ENCODE data around the gene DLGAP3.

Gene DLGAP3

GRCh38 chr1:34867415-34867814 lies 62.0 kb downstream of the DLGAP3 start:
- DNase-seq (ENCODE audit: low read depth, low spot score): no peak

- DNase-seq (ENCODE audit: low read depth, low spot score): no peak
Measured at GRCh38 chr1:34866762-34867109, 62.7 kb downstream of the DLGAP3 start.

GRCh38 chr1:34865981-34866761 lies 63.3 kb downstream of the DLGAP3 start:
- peak; percentile 91 for DNase-seq (ENCODE audit: low read depth, low spot score)

GRCh38 chr1:34865573-34865972 lies 63.9 kb downstream of the DLGAP3 start:
- DNase-seq (ENCODE audit: low read depth, low spot score): no peak

GRCh38 chr1:34864759-34865158 lies 64.7 kb downstream of the DLGAP3 start:
- no peak for DNase-seq (ENCODE audit: low read depth, low spot score)

GRCh38 chr1:34863501-34863900 lies 65.9 kb downstream of the DLGAP3 start:
- DNase-seq (ENCODE audit: low read depth, low spot score): no peak

GRCh38 chr1:34859446-34860200 lies 69.8 kb downstream of the DLGAP3 start, which contains the start of gene SMIM12:
TSS of gene SMIM12 (minus strand) at chr1:34859749. CDS start at chr1:34855977, 3,772 bp downstream.
- DNase-seq (ENCODE audit: low read depth, low spot score): peak; percentile 91

GRCh38 chr1:34858901-34859445 lies 70.5 kb downstream of the DLGAP3 start:
- DNase-seq (ENCODE audit: low read depth, low spot score): no peak

GRCh38 chr1:34856697-34857096 lies 72.8 kb downstream of the DLGAP3 start:
- no peak for DNase-seq (ENCODE audit: low read depth, low spot score)

GRCh38 chr1:34852677-34853217 lies 76.7 kb downstream of the DLGAP3 start:
- DNase-seq (ENCODE audit: low read depth, low spot score): peak; percentile 99

GRCh38 chr1:34851431-34852105 lies 77.9 kb downstream of the DLGAP3 start:
- DNase-seq (ENCODE audit: low read depth, low spot score): no peak

- DNase-seq (ENCODE audit: low read depth, low spot score): no peak
Measured at GRCh38 chr1:34850382-34850781, 79.1 kb downstream of the DLGAP3 start.

GRCh38 chr1:34847094-34847493 lies 82.4 kb downstream of the DLGAP3 start:
- DNase-seq (ENCODE audit: low read depth, low spot score): no peak

GRCh38 chr1:34846265-34846664 lies 83.2 kb downstream of the DLGAP3 start:
- DNase-seq (ENCODE audit: low read depth, low spot score): peak; percentile 75

GRCh38 chr1:34845131-34845901 lies 84.1 kb downstream of the DLGAP3 start:
- peak; percentile 79 for DNase-seq (ENCODE audit: low read depth, low spot score)

- DNase-seq (ENCODE audit: low read depth, low spot score): peak; percentile 94
Measured at GRCh38 chr1:34844252-34844634, 85.2 kb downstream of the DLGAP3 start.

GRCh38 chr1:34843392-34844251 lies 85.8 kb downstream of the DLGAP3 start:
- peak; percentile 38 for DNase-seq (ENCODE audit: low read depth, low spot score)

GRCh38 chr1:34842952-34843371 lies 86.5 kb downstream of the DLGAP3 start:
- no peak for DNase-seq (ENCODE audit: low read depth, low spot score)

- DNase-seq (ENCODE audit: low read depth, low spot score): no peak
Measured at GRCh38 chr1:34842073-34842472, 87.4 kb downstream of the DLGAP3 start.

GRCh38 chr1:34840426-34840825 lies 89.0 kb downstream of the DLGAP3 start:
- DNase-seq (ENCODE audit: low read depth, low spot score): no peak
